Activated CD8-positive, alpha-beta memory T cell treated with anti-CD3 and anti-CD28 coated beads for 36 hours (primary cell): ENCODE data around the gene WBP1L. TPM values are rescaled to one million over a fixed set of nuclear protein-coding genes. Genes with fewer than 3 reads are reported as not detected.
"Not testable (repeated sequence)": the region's sequence is repeated elsewhere in the genome, so short reads cannot be mapped to it uniquely, and the experiment has no call there.

ENCODE experiments used
- CTCF ChIA-PET: fragments of 350-600 bp; sonication (Branson Sonifier 250); formaldehyde crosslinking; loops from one replicate; lab custom pipeline; 2021; ENCODE audit warnings: antibody characterized with exemption; lab: Charles Lee
- POLR2A ChIA-PET: fragments of 350-600 bp; sonication (Branson Sonifier 250); formaldehyde crosslinking; loops from one replicate; lab custom pipeline; 2021; ENCODE audit warnings: antibody characterized with exemption; lab: Charles Lee
- total RNA-seq, 2 experiments: library from RNA; stranded (reverse); gene quantifications; one replicate each; pipeline ENCODE4 v1.2.3, GENCODE V29; 2021

Gene WBP1L
- total RNA-seq, 2 experiments from 2014 or later, result 12.7 to 13.8 TPM

GRCh38 chr10:102814873-102815661, 71.3 kb downstream of the WBP1L start:
- ChIA-PET POLR2A (no interaction called here), CTCF (no interaction called here)

- ChIA-PET CTCF (no interaction called here), POLR2A (no interaction called here)
These were observed 72.2 kb downstream of the WBP1L start for GRCh38 chr10:102815790-102816549.

DNA sequence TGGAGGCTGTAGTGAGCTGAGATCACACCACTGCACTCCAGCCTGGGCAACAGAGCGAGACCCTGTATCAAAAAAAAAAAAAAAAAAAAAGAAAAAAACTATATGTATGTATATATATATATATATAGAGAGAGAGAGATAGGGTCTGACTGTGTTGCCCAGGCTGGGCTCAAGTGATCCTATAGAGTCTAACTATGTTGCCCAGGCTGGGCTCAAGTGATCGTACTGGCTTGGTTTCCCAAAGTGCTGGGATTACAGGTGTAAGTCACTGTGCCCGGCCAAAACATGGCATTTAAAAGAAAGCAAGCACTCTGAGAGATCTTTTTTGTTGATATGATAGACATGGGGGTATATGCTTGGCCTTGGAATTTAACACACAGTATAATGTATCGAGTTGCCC, 73.4 kb downstream of the WBP1L start:
- CTCF ChIA-PET, result no interaction called here
- POLR2A ChIA-PET, result interaction anchor here (0.6 kb wide), 1 partner anchor 12 kb away, joined by 4 read pairs; no protein-coding TSS in a partner anchor

- ChIA-PET CTCF (no interaction called here), POLR2A (no interaction called here)
These were observed 75.3 kb downstream of the WBP1L start for GRCh38 chr10:102819054-102819453.

DNA sequence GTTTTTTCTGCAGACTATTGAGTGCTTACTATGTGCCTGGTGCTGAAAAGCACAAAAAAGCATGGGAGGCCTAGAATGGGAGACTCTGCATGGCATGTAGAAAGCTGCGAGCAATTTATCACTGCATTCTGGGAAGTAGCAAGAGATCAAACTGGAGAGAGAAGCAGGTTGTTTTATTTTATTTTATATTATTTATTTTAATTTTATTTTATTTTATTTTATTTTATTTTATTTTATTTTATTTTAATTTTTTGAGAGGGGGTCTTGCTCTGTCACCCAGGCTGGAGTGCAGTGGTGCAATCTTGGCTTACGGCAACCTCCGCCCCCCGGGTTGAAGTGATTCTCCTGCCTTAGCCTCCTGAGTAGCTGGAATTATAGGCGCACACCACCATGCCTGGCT, 76.3 kb downstream of the WBP1L start:
- CTCF ChIA-PET, result interaction anchor here (0.6 kb wide), 1 partner anchor 48 kb away, joined by 5 read pairs; no protein-coding TSS in a partner anchor
- POLR2A ChIA-PET, result not testable (repeated sequence)

DNA sequence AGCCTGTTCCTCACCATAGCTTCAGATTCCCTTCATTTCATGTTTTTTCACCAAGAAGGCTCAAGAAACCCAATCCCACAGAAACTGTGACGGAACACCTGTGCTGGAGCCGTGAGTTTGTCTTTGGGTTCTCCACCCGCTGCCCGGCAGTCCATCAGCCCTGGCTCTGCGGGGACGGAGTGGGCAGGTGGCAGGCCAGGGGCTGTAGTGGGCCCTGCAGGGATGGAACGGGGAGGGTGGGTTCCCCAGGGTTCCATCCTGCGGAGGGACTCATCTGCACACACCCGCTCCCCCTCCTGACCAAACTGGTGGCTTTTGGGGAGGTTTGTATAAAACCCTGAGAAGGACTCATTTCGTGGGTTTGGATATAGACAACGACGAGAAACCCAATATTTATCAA, 78.5 kb downstream of the WBP1L start:
- CTCF ChIA-PET, result no interaction called here
- POLR2A ChIA-PET, result no interaction called here

GRCh38 chr10:102824664-102825063, 80.9 kb downstream of the WBP1L start:
- CTCF ChIA-PET, result no interaction called here
- POLR2A ChIA-PET, result no interaction called here

DNA sequence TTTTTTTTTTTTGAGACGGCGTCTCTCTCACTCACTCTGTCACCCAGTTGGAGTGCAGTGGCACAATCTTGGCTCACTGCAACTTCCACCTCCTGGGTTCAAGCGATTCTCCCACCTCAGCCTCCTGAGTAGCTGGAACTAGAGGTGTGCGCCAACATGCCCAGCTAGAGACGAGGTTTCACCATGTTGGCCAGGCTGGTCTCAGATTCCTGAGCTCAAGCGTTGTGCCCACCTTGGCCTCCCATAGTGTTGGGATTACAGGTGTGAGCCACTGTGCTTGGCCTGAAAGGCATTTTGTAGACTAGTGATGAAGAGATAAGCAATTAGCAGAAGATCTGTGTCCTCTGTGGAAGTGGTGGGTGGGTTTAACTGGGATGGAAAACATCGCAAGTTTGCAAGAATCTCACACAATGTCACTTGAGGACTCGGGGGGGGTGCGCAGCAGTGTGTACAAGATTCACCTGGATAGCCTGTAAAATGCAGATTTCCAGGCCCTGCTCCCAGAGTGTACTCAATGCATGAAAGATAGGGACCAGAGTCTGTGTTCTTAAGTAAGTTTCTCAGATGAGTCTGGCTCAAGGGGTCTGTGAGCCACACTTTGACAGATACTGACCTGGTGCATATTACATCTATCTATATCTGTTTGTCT, 82.5 kb downstream of the WBP1L start:
- POLR2A ChIA-PET, result no interaction called here
- CTCF ChIA-PET, result interaction anchor here (0.9 kb wide), 1 partner anchor 62 kb away, joined by 3 read pairs; no protein-coding TSS in a partner anchor

DNA sequence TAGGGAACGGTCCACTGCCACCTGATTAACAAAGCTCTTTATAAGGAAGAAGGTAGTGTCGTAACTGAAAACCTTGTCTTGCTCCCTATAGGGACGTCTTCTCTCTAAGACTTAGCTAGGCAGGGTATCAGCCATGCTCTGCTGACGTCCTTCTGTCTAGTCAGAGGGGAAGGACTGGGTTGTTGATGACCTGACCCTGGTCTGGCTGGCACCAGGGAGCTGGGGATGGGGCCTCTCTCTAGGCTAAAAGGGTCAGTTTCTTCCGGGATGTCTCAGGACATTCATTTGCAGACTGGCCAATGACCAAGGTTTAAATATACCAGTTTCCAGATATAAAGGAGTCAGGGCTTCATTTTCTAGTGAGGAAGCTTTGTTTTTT, 83.8 kb downstream of the WBP1L start:
- ChIA-PET CTCF (interaction anchor here (0.7 kb wide), 1 partner anchor 107 kb away, joined by 3 read pairs; no protein-coding TSS in a partner anchor), POLR2A (no interaction called here)

- CTCF ChIA-PET, result no interaction called here
- POLR2A ChIA-PET, result interaction anchor here (0.5 kb wide), 1 partner anchor 46 kb away, joined by 5 read pairs; no protein-coding TSS in a partner anchor
These were observed 87.7 kb downstream of the WBP1L start for GRCh38 chr10:102831322-102832071.

DNA sequence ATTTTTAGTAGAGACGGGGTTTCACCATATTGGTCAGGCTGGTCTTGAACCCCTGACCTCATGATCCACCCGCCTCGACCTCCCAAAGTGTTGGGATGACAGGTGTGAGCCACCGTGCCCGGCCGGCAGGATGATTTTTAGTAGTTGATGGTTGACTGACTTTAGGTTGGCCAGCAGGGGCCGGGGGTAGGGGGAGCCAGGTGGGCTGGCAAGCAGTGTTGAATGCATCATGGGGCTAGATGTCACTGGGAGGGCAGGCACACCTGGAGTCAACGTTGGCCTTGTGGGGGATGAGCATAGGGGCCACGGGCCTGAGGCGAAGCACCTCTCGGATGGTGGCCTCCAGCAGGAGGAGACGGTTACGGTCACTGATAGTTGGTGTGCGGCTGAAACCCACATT, 88.5 kb downstream of the WBP1L start:
- CTCF ChIA-PET, result no interaction called here

GRCh38 chr10:102832987-102833386, 89.2 kb downstream of the WBP1L start:
- POLR2A ChIA-PET, result no interaction called here
- CTCF ChIA-PET, result no interaction called here

More for the DNA sequence above, 88.5 kb downstream of the WBP1L start:
- POLR2A ChIA-PET, result no interaction called here

DNA sequence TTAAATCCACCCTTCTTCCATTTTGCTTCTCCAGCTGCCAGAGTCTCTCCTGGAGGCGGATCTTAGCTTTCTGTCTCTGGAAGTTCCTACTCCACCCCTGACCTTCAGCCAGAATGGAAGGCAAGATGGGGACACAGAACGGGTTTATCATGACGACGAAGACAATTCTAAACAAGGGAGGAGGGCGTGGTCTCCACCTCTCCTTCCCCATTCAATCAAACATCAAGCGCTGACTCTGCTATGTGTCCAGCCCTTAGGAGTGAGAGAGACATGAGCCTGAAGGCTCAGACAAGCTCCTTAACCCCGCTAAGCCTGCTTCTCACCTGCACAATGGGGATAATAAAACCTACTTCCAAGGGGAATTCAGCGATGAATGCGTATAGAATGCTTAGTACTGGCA, 90.4 kb downstream of the WBP1L start:
- ChIA-PET POLR2A (no interaction called here), CTCF (no interaction called here)

DNA sequence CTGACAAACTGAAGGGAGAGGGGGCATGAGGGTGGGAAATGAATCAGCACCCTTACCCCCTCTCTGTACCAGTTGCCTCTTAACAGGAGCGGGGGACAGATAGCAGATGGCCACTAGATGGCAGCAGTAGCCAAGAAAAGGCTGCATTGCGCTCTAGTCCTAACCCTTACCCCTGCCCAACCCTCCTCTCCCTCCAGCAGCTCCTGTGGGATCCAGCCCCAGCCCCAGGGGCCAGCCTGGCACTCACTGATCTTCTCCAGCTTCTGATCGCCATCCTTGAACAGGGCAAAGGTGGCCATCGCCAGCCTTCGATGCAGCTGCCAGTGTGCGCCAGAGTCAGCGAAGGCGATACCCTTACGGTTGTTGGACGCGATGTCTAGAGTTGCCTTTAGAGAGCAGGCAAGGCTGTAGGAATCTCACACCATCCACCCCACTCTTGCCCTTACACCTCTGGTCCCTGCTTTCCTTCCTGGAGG, 91.3 kb downstream of the WBP1L start:
- ChIA-PET CTCF (interaction anchor here (0.5 to 1.9 kb wide), 7 partner anchors 66 to 410 kb away, joined by 3 to 7 read pairs (median 4); partner anchors contain the start of genes CNNM2 and WBP1L), POLR2A (no interaction called here)

- ChIA-PET CTCF (interaction anchor here (0.6 to 1.4 kb wide), 3 partner anchors 68 to 419 kb away, joined by 3 to 6 read pairs (median 3); no protein-coding TSS in a partner anchor), POLR2A (no interaction called here)
These were observed 93.5 kb downstream of the WBP1L start, which contains the start of gene CYP17A1 for GRCh38 chr10:102837230-102837721. TSS of gene CYP17A1 (minus strand) at chr10:102837413. CDS start at chr10:102837361, 52 bp downstream.

DNA sequence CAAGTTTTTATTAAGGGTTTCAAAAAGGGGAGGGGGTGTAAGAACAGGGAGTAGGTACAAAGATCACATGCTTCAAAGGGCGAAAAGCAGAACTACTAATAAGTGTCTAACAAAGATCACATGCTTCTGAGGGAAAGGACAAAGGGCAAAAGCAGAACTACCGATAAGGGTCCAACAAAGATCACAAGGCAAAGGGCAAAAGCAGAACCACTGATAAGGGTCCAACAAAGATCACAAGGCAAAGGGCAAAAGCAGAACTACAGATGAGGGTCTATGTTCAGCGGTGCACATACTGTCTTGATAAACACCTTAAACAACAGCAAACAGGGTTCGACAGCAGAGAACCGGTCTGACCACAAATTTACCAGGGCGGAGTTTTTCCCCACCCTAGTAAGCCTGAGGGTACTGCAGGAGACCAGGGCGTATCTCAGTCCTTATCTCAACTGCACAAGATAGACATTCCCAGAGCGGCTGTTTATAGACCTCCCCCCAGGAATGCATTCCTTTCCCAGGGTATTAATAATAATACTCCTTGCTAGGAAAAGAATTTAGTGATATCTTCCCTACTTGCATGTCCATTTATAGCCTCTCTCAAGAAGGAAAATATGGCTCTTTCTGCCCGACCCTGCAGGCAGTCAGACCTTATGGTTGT, 94.7 kb downstream of the WBP1L start:
- POLR2A ChIA-PET, result not testable (repeated sequence)

GRCh38 chr10:102841827-102842345, 98.1 kb downstream of the WBP1L start:
- ChIA-PET CTCF (no interaction called here), POLR2A (no interaction called here)

More for the DNA sequence above, 94.7 kb downstream of the WBP1L start:
- CTCF ChIA-PET, result not testable (repeated sequence)

GRCh38 chr10:102843139-102843538, 99.4 kb downstream of the WBP1L start:
- CTCF ChIA-PET, POLR2A ChIA-PET: not testable (repeated sequence)
